ENCODE results near the gene COPS7A.
"Not testable (repeated sequence)": the region's sequence is repeated elsewhere in the genome, so short reads cannot be mapped to it uniquely, and the experiment has no call there.

Gene COPS7A

DNA sequence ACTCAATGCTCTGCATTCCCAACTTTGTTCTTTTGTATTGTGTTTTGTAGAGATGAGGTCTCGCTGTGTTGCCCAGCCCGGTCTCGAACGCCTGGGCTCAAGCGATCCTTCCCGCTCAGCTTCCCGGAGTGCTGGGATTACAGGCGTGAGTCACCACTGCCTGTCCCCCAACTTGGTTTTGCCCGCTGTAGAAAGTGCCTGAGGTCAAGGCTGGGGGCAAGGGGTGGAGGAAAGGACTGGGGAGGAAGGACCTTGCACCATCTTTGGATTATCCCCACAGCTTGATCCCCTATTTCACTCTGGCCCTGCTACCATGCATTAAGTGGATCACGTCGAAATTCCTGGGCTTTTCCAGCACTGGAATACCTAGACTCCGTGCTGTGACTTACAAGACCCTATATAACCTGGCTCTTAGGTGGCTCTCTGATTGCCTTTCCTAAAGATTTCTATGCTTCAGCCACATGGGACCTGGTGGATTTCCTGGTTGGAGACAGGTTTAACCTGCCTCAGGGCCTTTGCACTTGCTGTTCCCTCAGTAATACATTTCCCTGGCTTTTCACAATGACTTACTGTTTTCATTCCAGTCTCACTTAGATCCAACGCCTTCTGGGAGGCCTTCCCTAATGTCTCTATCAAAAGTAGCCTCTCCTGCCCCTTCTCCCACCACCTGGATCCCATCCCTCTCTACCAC, 22.6 kb upstream of the COPS7A start:
- no peak for DNase-seq (ENCODE audit: extremely low read depth in 1 of 2, low read depth in 1 of 2)

DNA sequence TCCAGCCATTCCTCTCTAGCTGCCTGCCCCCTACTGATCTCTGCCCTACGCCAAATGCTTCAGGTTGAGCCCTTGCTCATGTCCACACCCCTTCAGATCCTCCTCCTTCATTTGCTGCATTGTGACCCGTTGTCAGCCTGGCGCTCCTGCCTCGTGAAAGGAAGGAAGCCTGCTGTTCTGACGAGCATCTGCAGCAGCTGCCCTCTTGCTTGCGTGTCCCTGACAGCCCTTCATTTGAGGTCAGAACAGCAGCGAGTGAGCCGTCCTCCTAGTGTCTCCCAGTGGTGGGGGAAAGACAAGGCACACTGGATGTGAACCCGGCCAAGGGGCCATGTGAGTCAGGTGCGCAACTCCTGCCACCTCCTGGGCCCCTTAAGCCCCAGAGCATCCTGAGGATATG, 20.2 kb upstream of the COPS7A start:
- DNase-seq (ENCODE audit: extremely low read depth in 1 of 2, low read depth in 1 of 2): no peak

DNA sequence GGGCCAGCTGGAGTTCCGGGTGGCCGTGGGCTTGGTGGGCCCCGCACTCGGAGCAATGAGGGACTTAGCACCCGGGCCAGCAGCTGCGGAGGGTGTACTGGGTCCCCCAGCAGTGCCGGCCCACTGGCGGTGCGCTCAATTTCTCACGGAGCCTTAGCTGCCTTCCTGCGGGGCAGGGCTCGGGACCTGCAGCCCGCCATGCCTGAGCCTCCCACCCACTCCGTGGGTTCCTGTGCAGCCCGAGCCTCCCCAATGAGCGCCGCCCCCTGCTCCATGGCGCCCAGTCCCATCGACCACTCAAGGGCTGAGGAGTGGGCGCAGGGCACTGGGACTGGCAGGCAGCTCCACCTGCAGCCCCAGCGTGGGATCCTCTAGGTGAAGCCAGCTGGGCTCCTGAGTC, 15.5 kb upstream of the COPS7A start:
- not testable (repeated sequence) for DNase-seq (ENCODE audit: extremely low read depth in 1 of 2, low read depth in 1 of 2)

DNA sequence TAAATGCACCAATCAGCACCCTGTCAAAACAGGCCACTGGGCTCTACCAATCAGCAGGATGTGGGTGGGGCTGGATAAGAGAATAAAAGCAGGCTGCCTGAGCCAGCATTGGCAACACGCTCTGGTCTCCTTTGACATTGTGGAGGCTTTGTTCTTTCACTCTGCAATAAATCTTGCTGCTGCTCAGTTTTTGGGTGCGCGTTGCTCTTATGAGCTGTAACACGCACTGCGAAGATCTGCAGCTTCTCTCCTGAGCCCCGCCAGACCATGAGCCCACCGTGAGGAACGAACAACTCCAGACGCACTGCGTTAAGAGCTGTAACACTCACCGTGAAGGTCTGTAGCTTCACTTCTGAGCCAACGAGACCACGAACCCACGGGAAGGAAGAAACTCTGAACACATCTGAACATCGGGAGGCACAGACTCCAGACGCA, 14.9 kb upstream of the COPS7A start:
- DNase-seq (ENCODE audit: extremely low read depth in 1 of 2, low read depth in 1 of 2): no peak

DNA sequence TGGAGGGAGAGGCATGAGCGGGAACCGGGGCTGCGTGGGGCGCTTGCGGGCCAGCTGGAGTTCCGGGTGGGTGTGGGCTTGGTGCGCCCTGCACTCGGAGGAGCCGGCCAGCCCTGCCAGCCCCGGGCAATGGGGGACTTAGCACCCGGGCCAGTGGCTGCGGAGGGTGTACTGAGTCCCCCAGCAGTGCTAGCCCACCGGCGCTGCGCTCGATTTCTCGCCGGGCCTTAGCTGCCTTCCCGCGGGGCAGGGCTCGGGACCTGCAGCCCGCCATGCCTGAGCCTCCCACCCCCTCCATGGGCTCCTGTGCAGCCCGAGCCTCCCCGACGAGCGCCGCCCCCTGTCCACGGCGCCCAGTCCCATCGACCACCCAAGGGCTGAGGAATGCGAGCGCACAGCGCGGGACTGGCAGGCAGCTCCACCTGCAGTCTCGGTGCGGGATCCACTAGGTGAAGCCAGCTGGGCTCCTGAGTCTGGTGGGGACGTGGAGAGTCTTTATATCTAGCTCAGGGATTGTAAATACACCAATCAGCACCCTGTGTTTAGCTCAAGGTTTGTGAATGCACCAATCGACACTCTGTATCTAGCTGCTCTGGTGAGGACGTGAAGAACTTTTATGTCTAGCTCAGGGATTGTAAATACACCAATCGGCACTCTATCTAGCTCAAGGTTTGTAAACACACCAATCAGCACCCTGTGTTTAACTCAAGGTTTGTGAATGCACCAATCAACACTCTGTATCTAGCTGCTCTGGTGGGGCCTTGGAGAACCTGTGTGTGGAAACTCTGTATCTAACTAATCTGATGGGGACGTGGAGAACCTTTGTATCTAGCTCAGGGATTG, 7.6 kb upstream of the COPS7A start:
- DNase-seq (ENCODE audit: extremely low read depth in 1 of 2, low read depth in 1 of 2): not testable (repeated sequence)

DNA sequence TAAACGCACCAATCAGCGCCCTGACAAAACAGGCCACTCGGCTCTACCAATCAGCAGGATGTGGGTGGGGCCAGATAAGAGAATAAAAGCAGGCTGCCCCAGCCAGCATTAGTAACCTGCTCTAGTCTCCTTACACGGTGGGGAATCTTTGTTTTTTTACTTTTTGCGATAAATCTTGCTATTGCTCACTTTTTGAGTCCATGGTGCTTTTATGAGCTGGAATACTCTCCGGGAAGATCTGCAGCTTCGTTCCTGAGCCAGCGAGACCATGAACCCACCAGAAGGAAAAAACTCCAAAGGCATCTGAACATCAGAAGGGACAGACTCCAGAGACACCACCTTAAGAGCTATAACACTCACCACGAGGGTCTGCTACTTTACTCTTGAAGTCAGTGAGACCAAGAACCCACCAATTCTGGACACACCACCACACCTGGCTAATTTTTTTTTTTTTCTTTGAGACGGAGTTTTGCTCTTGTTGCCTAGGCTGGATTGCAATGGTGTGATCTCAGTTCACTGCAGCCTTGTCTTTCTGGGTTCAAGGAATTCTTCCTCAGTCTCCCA, 6.9 kb upstream of the COPS7A start:
- no peak for DNase-seq (ENCODE audit: extremely low read depth in 1 of 2, low read depth in 1 of 2)

DNA sequence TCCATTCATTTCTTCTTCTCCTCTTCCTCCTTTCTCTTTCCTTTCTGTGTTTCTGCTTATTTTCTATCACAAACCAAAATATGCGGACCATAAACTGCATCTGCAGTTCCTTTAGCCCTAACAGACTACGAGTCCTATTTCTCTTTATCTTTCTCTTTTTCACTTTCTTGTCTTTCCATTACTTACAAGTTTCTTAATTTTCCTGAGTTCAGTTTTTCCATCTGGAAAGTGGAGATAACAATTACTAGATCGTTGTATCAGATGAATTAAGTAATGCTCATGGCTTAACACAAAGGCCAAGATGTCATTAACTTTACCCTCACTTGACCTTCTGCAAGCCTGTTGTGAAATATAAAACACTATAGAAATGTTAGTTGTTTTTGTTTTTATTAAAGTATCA, 983 bp upstream of the COPS7A start:
- DNase-seq (ENCODE audit: extremely low read depth in 1 of 2, low read depth in 1 of 2): no peak

DNA sequence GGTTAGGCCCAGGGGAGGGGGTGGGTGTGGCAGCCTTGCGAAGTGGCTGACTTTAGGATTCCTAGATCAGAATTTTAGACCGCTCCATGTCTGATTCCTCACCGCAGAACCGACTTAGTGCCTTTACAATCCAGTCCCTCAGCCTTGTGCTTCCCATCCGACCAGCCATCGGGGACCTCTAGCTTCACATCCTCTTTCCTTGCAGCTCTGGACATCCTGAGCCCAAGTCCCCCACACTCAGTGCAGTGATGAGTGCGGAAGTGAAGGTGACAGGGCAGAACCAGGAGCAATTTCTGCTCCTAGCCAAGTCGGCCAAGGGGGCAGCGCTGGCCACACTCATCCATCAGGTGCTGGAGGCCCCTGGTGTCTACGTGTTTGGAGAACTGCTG, 557 bp downstream of the COPS7A start:
- DNase-seq (ENCODE audit: extremely low read depth in 1 of 2, low read depth in 1 of 2): no peak

DNA sequence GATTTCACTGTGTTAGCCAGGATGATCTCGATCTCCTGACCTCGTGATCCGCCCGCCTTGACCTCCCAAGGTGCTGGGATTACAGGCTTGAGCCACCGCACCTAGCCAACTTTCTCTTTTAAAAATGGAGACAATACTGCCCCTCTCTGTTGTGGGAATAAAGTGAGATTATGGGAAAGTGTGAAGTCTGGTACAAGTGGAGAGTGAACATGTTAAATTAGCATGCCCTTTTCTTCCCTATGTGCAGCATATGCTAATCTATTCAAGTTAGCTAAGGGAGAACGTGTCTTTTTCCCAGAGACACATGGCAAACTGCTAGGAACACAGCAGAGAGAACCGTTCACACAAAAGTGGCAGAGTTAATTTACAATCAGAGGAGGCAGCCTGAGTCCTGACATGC, 1.5 kb downstream of the COPS7A start:
- DNase-seq (ENCODE audit: extremely low read depth in 1 of 2, low read depth in 1 of 2): no peak

DNA sequence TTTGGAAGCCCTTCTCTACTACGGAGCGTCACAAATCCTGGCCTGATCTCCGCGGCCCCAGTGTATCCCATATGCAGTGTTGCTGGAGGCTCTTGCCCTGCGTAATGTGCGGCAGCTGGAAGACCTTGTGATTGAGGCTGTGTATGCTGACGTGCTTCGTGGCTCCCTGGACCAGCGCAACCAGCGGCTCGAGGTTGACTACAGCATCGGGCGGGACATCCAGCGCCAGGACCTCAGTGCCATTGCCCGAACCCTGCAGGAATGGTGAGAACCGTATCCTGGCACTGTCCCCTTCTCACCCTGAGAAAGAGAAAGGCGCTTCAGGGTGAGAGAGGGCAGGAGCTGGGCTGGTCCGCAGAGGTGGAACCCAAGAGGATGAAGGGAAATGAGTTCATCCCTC, 5.3 kb downstream of the COPS7A start:
- no peak for DNase-seq (ENCODE audit: extremely low read depth in 1 of 2, low read depth in 1 of 2)

DNA sequence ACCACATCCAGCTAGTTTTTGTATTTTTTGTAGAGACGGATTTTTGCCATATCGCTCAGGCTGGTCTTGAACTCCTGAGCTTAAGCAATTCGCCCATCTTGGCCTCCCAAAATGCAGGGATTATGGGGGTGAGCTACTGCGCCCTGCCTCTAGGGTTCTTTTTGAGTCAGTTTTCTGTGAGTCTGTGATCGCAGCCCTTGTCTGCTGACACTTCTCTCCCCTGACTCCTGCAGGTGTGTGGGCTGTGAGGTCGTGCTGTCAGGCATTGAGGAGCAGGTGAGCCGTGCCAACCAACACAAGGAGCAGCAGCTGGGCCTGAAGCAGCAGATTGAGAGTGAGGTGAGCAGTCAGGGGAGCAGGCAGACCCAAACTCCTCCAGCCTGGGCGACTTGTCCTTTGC, 6.3 kb downstream of the COPS7A start:
- DNase-seq (ENCODE audit: extremely low read depth in 1 of 2, low read depth in 1 of 2): no peak

DNA sequence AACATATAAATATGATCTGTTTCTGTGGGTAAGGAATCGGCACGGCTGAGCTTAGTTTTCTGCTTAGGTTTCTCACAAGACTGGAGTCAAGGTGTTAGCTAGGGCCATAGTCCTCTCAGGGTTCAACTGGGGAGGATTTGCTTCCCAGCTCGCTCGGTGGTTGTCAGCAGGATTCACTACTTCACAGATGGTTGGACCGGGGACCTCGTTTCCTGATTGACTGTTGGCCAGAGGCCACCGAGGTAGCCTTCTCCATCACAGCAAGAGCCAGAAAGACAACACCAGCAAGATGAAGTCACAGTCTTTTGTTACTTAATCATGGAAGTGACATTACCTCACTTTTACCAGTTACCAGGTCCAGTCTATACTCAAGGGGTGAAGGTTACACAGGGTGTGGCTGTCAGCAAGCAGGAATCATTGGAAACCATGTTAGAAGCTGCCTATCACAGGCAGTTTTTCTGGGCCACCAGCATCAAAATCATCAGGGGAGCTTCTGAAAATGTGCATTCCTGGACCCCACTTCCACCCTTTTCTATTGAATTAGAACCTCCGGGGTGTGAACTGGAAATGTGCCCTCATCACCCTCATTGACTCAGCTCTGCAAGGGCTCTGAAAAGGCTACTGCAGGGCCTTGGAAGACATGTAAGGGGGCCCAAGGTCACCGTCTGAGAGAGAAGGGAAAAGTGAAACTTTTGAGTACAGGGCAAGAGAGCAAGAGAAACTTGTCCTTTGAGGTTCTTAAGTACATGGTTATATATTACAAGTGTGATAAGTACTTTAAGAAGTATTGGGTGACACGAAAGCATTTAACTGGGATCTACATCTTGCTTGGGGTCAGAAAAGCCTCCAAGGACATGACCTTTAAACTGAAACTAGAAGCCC, 10.9 kb downstream of the COPS7A start:
- no peak for DNase-seq (ENCODE audit: extremely low read depth in 1 of 2, low read depth in 1 of 2)

DNA sequence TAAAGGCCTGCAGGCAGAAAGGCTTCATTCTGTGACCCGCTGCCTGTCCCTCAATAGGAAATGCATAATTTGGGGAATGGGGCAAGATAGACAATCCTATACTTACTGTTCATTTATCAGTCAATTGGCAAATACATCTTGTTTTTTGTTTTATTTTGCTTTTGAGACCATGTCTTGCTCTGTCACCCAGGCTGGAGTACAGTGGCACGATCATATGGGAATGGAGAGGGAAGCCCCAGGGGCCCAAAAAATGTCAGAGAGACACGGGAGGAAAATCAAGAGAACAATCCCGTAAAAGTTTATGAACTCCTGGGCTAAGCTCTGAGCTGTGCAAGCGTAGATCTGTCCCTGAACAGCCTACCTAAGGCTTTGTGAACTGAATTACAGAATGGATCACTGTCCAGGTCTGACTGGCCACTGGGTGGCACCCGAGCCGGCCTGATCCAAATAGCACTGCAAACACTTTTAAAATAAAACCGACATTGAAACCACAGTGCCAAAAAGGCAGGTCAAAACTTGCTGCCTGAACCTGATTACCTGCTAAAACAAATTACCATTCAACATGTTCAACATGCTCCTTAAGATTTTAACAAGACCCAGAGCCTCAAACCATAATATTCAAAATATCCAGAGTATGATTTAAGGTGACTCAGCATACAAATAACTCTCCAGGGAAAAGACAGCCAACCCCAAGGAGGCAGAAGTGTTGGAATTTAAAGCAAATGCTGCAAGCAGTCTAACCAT, 11.8 kb downstream of the COPS7A start:
- DNase-seq (ENCODE audit: extremely low read depth in 1 of 2, low read depth in 1 of 2): no peak

DNA sequence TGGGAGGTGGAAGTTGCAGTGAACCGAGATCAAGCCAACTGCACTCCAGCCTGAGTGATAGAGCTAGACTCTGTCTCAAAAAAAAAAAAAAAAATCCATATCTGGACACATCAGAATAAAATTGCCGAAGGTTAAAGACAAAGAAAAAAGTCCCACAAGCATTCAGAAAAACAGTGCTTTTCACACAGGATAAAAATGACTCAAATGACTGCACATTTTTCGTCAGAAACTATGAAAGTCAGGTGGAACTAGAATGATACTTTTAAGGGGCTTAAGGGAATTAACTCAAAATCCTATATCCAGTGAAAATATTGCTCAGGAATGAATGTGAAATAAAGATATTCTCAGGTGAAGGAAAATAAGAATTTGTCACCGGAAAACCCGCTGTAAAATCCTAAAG, 12.9 kb downstream of the COPS7A start:
- no peak for DNase-seq (ENCODE audit: extremely low read depth in 1 of 2, low read depth in 1 of 2)

DNA sequence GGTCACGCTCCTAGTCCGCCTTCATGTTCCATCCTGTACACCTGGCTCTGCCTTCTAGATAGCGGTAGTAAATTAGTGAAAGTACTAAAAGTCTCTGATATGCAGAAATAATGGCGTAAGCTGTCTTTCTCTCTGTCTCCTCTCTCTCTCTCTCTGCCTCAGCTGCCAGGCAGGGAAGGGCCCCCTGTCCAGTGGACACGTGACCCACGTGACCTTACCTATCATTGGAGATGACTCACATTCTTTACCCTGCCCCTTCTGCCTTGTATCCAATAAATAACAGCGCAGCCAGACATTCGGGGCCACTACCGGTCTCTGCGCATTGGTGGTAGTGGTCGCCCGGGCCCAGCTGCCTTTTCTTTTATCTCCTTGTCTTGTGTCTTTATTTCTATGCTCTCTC, 18.2 kb downstream of the COPS7A start:
- DNase-seq (ENCODE audit: extremely low read depth in 1 of 2, low read depth in 1 of 2): not testable (repeated sequence)

DNA sequence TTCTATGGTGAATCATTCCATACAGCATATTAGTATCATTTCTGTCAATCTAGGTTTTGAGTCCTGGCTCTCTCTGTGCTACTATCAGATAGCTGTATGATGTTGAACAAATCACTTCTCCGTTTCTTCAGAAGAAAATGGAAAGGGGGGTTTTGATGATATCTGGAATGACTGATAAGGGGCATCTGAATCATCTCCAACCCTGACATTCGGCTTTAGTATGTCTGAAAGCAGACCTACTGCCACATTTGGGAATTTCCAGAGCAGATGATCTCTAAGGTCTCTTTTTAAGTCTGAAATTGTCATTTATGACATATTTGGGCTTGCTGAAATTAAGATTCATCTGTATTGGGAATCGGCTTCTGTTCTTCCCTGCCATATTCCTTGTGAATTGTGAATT, 19.0 kb downstream of the COPS7A start:
- DNase-seq (ENCODE audit: extremely low read depth in 1 of 2, low read depth in 1 of 2): no peak

DNA sequence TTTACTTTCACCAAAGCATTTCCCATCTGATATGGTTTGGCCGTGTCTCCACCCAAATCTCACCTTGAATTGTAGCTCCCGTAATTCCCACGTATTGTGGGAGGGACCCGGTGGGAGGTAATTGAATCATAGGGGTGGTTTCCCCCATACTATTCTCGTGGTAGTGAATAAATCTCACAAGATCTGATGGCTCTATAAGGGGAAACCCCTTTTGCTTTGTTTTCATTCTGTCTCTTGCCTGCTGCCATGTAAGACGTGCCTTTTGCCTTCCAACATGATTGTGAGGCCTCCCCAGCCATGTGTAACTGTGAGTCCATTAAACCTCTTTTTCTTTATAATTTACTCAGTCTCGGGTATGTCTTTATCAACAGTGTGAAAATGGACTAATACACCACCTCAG, 19.5 kb downstream of the COPS7A start:
- not testable (repeated sequence) for DNase-seq (ENCODE audit: extremely low read depth in 1 of 2, low read depth in 1 of 2)

DNA sequence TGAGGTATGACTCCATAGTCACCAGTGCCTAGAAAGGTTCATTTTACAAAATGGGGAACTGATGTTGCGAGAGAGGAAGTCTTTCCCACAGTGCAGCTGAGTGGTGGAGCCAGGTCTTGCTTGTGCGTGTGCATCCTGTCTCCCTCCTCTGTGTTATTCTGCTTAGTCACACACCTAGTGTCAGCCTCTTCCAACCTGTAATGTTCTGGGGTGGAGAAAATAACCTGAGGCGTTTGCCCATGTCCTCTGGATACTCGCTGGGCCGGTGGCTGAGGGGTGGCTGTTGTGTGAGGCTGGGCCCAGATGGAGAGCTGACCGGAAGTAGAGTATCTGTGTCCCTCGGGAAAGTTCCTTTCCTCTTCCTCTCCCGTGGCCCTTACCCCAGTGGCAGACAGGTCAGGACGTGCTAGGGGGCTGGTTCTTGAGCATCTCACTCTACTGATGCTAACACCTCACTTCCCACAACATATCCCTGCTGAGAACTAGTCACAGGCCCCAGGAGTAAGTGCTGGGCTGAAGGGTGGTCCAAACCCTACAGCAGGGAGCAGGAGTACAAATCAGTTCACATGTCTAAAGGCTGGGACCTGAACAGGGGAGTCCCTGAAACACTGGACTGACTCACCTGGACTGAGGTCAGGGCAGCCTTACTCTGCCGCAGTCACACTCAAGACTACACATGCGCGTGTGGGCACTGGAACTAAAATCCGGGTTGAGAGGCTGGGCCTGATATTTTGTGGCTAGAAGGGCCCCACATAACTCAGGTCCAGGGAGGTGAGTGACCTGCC, 22.1 kb downstream of the COPS7A start:
- DNase-seq (ENCODE audit: extremely low read depth in 1 of 2, low read depth in 1 of 2): no peak

DNA sequence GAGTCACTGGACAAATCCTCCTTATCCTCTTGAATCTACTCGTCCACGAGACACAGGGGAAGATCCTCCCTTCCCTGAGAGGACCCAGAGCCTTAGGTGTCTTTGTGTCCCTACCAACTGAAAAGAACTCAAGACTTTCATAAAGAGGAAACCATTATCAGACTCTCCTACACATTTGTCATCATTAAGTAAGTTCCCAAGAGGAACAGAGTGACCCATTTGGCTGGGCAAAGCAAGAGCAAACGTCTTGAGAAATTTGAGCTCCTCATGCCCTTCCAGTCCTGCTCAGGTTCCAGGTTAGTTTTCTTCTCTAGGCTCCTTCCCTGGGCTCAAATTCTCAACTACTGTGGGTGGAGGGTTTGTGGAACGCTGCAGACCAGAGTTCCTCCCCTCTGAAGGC, 23.4 kb downstream of the COPS7A start:
- DNase-seq (ENCODE audit: extremely low read depth in 1 of 2, low read depth in 1 of 2): no peak

DNA sequence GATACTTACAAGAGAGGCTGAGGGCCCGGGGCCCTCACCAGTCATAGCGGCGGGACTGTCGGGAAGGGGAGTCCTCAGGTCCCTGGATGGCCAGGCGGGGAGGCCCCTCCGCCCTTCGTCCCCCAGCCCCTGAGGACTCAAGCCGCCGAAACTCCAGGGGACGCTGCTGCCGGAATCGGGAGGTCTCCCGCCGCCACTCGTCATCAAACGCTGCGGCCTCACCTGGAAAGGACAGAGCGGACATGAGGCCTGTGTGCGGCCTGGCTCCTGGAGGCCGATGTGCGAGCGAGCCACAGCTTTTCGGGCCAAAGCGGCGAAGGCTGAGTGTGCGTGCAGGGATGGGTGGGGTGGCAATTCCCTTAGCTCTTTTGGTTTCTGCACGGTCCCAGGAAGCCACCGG, 24.9 kb downstream of the COPS7A start:
- no peak for DNase-seq (ENCODE audit: extremely low read depth in 1 of 2, low read depth in 1 of 2)

Measured in activated CD8-positive, alpha-beta memory T cell treated with anti-CD3 and anti-CD28 coated beads for 1 hour (primary cell).